Thyroid gland (tissue), 4 donors: Measurements from ENCODE around the gene ATF3.

Source experiments
- CTCF ChIP-seq, 6 experiments: fragments of 200-600 bp in 3 of 6; fragments of 450-650 bp in 3 of 6; sonication (generic) in 3 of 6; IDR thresholded peaks; one replicate each; pipeline ENCODE4 v1.5.1; 2016 to 2019; ENCODE audit warnings: antibody characterized with exemption in 6 of 6, mild to moderate bottlenecking in 2 of 6, inconsistent platforms in 1 of 6, moderate library complexity in 1 of 6
- POLR2A ChIP-seq, 2 donors: fragments of 450-650 bp; IDR thresholded peaks; one replicate each; pipeline ENCODE4 v1.6.1; 2017; ENCODE audit warnings: antibody characterized with exemption in 2 of 2, mild to moderate bottlenecking in 2 of 2, moderate library complexity in 1 of 2

GRCh38 chr1:212581034-212581433 is 27.5 kb upstream of the ATF3 start:
- TF ChIP-seq POLR2A (IDR thresholded peaks at IDR 0.05): no peak
- no peak for TF ChIP-seq CTCF (IDR thresholded peaks at IDR 0.05)
